Sigmoid colon (tissue), 7 donors: ENCODE results near the gene ELMO1. TPM values are rescaled to one million over a fixed set of nuclear protein-coding genes. Genes with fewer than 3 reads are reported as not detected.

Source experiments
- DNase-seq: peaks from one replicate; pipeline ENCODE4 v3.0.0-alpha.2; 2019
- H3K27ac ChIP-seq, 4 donors: fragments of 200-600 bp; sonication (generic); one replicate each; pipeline ENCODE4 v1.5.1; 2016 to 2019; ENCODE audit warnings: mild to moderate bottlenecking in 1 of 4
- H3K27me3 ChIP-seq, 3 donors: fragments of 200-600 bp; sonication (generic); one replicate each; pipeline ENCODE4 v1.5.1; 2019; ENCODE audit warnings: mild to moderate bottlenecking in 1 of 3
- H3K36me3 ChIP-seq, 4 donors: fragments of 200-600 bp; sonication (generic); one replicate each; pipeline ENCODE4 v1.5.1; 2016 to 2019
- H3K4me1 ChIP-seq, 4 donors: fragments of 200-600 bp; sonication (generic); one replicate each; pipeline ENCODE4 v1.5.1; 2017 to 2019
- H3K4me3 ChIP-seq, 4 donors: fragments of 200-600 bp; sonication (generic); one replicate each; pipeline ENCODE4 v1.5.1; 2017 to 2019; ENCODE audit warnings: mild to moderate bottlenecking in 2 of 4, moderate library complexity in 1 of 4
- H3K9me3 ChIP-seq, 4 donors: fragments of 200-600 bp in 3 of 4; sonication (generic) in 3 of 4; one replicate each; pipeline versions ENCODE4 v1.5.1 to v1.6.1; 2013 to 2019
- EP300 ChIP-seq, 4 donors: sonication (generic); formaldehyde crosslinking; IDR thresholded peaks; one replicate each; pipeline ENCODE4 v1.6.1; 2017; ENCODE audit warnings: antibody characterized with exemption in 4 of 4
- POLR2A ChIP-seq, 2 donors: fragments of 450-650 bp; IDR thresholded peaks; one replicate each; pipeline ENCODE4 v1.6.1; 2016; ENCODE audit warnings: antibody characterized with exemption in 2 of 2, mild to moderate bottlenecking in 2 of 2, moderate library complexity in 2 of 2
- POLR2AphosphoS5 ChIP-seq, 4 donors: sonication (generic); formaldehyde crosslinking; IDR thresholded peaks; one replicate each; pipeline ENCODE4 v1.6.1; 2017; ENCODE audit warnings: antibody characterized with exemption in 4 of 4
- WGBS, 2 donors: extraction: QIAGEN DNeasy Blood & Tissue Kit; methylation state at CpG; one replicate each; pipeline ENCODE4 v1.1.7; 2013; 5-methylcytosine and 5-hydroxymethylcytosine counted together
- intact Hi-C: fragments of 100-400 bp; cut with DNase I; formaldehyde crosslinking; loops from one replicate; pipeline ENCODE4 v1.15.1; 2023
- polyA plus RNA-seq, 3 donors: library from polyadenylated mRNA; stranded (reverse); fragments of 200-250 nt; gene quantifications; one replicate each; pipeline ENCODE4 v1.2.3, GENCODE V29; 2013
- total RNA-seq, 4 donors: library from RNA; depleted of rRNA; stranded (reverse); fragments of >200 nt; gene quantifications; one replicate each; pipeline ENCODE4 v1.1.0, GENCODE V29; 2016
- TF ChIP-seq, protein P1 (sequence below), 4 experiments: fragments of 450-650 bp in 3 of 4; fragments of 200-600 bp in 1 of 4; IDR thresholded peaks; one replicate each; pipeline ENCODE4 v1.5.1; 2016 to 2019; ENCODE audit warnings: antibody characterized with exemption in 4 of 4, mild to moderate bottlenecking in 3 of 4, moderate library complexity in 2 of 4
- donor health status: healthy with polysubstance abuse.
- donor health status: Bipolar disorder and iron deficiency.
- donor health status: healthy.

Gene ELMO1
- total and polyA plus RNA-seq, 7 donors: 2.3 to 63.1 (median 33.9) TPM

DNA sequence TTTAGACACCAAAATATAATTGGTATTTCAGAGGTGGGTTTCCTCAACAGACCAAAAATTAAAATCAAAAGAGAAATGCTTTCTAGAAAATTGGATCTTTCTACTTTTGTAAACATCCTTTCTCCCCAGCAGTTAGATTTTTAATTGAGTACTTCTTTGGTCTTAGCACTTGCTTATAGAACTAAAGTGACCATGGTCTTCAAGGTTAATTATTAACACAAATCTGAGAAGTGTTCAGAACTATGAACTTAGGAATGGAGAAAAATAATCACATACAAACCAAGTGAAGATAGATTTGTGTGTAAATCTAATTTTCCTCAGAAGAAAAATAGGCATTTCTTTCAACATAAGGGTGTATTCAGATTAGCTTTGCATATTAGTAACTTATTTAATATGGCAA, 355.4 kb downstream of the ELMO1 start:
- no peak for TF ChIP-seq EP300 (IDR thresholded peaks at IDR 0.05)
- no peak for TF ChIP-seq POLR2A (IDR thresholded peaks at IDR 0.05)
- TF ChIP-seq, protein P1, sequence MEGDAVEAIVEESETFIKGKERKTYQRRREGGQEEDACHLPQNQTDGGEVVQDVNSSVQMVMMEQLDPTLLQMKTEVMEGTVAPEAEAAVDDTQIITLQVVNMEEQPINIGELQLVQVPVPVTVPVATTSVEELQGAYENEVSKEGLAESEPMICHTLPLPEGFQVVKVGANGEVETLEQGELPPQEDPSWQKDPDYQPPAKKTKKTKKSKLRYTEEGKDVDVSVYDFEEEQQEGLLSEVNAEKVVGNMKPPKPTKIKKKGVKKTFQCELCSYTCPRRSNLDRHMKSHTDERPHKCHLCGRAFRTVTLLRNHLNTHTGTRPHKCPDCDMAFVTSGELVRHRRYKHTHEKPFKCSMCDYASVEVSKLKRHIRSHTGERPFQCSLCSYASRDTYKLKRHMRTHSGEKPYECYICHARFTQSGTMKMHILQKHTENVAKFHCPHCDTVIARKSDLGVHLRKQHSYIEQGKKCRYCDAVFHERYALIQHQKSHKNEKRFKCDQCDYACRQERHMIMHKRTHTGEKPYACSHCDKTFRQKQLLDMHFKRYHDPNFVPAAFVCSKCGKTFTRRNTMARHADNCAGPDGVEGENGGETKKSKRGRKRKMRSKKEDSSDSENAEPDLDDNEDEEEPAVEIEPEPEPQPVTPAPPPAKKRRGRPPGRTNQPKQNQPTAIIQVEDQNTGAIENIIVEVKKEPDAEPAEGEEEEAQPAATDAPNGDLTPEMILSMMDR (IDR thresholded peaks at IDR 0.05): no peak
- no peak for TF ChIP-seq POLR2AphosphoS5 (IDR thresholded peaks at IDR 0.05)
- Histone ChIP-seq H3K9me3 (no peaks in the 10 kb centered on the region), H3K27ac (no peak overlapping the region), H3K36me3 (no peaks in the 10 kb centered on the region), H3K4me1 (peaks cover 0 to 9% (median 7%) of the 10 kb centered on the region in 4 donors), H3K4me3 (no peak overlapping the region), H3K27me3 (no peaks in the 10 kb centered on the region)
- no peak for DNase-seq
- intact Hi-C loops: no loop called here

DNA sequence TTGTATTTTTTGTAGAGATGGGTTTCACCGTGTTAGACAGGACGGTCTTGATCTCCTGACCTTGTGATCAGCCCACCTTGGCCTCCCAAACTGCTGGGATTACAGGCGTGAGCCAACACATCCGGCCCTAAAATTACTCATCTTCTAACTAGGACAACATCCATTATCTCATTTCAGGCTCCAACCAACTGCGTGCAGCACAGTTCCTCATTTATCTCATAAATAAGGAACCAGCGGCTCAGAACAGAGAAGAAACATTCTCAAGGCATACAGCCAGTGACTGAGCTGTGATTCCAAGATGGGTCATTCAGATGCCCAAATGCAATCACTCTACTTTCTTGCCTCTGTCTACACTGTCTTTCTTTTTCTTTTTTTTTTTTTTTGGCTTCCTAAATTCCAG, 356.1 kb downstream of the ELMO1 start:
- no peak overlapping the region for H3K4me3 ChIP-seq
- H3K27me3 ChIP-seq: no peaks in the 10 kb centered on the region
- 87 to 89% methylated on average over 6 of the region's 6 CpGs for WGBS, 2 donors
- H3K36me3 ChIP-seq: no peaks in the 10 kb centered on the region
- H3K9me3 ChIP-seq: no peaks in the 10 kb centered on the region
- TF ChIP-seq, protein P1 (IDR thresholded peaks at IDR 0.05): no peak
- no peak for TF ChIP-seq POLR2AphosphoS5 (IDR thresholded peaks at IDR 0.05)
- no peak for TF ChIP-seq POLR2A (IDR thresholded peaks at IDR 0.05)
- TF ChIP-seq EP300 (IDR thresholded peaks at IDR 0.05): no peak
- peaks cover 0 to 9% (median 7%) of the 10 kb centered on the region in 4 donors for H3K4me1 ChIP-seq
- intact Hi-C loops: no loop called here
- H3K27ac ChIP-seq: no peak overlapping the region
- DNase-seq: no peak

DNA sequence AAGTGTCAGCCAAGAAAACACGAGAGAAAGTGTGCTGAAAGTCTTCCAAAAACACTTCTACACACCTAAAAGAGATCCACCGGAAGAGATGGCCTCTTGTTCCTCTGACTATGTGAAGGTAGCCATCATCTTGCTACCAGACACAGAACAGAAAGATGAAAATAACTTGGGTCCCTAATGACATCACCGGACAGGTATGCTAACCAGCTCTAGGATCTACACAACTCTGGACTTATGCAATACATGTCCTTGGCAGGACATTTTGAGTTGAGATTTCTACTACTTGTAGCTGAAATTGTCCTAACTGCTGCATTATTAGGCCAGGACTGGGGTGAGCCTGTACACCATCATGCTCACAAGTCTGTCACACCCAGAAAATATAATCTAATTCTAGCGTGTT, 358.7 kb downstream of the ELMO1 start:
- H3K4me3 ChIP-seq: no peak overlapping the region
- H3K36me3 ChIP-seq: no peaks in the 10 kb centered on the region
- WGBS, 2 donors: 92 to 93% methylated on average over 4 of the region's 4 CpGs
- H3K9me3 ChIP-seq: no peaks in the 10 kb centered on the region
- TF ChIP-seq POLR2AphosphoS5 (IDR thresholded peaks at IDR 0.05): peak in 3 of 4 donors; percentile 12 to 26 (median 14)
- TF ChIP-seq, protein P1 (IDR thresholded peaks at IDR 0.05): no peak
- peaks cover 0 to 9% (median 8%) of the 10 kb centered on the region in 4 donors for H3K4me1 ChIP-seq
- peak overlapping the region in 2 of 4 donors; percentile 5 to 79 for H3K27ac ChIP-seq
- intact Hi-C loops: no loop called here
- H3K27me3 ChIP-seq: no peaks in the 10 kb centered on the region
- no peak for DNase-seq

- 85 to 92% methylated on average over 5 of the region's 5 CpGs for WGBS, 2 donors
- H3K36me3 ChIP-seq: no peaks in the 10 kb centered on the region
- intact Hi-C loops: no loop called here
- no peak overlapping the region for H3K27ac ChIP-seq
- no peak for DNase-seq
- no peaks in the 10 kb centered on the region for H3K9me3 ChIP-seq
- TF ChIP-seq POLR2AphosphoS5 (IDR thresholded peaks at IDR 0.05): no peak
- TF ChIP-seq, protein P1 (IDR thresholded peaks at IDR 0.05): no peak
- H3K4me3 ChIP-seq: no peak overlapping the region
- H3K27me3 ChIP-seq: no peaks in the 10 kb centered on the region
- peaks cover 0 to 37% (median 24%) of the 10 kb centered on the region in 4 donors for H3K4me1 ChIP-seq
Measured at GRCh38 chr7:37085600-37085999, 363.1 kb downstream of the ELMO1 start.

- peaks cover 0 to 32% (median 16%) of the 10 kb centered on the region in 4 donors for H3K4me1 ChIP-seq
- DNase-seq: no peak
- no peaks in the 10 kb centered on the region for H3K27me3 ChIP-seq
- no peak for TF ChIP-seq POLR2AphosphoS5 (IDR thresholded peaks at IDR 0.05)
- TF ChIP-seq EP300 (IDR thresholded peaks at IDR 0.05): no peak
- TF ChIP-seq, protein P1 (IDR thresholded peaks at IDR 0.05): no peak
- no peak for TF ChIP-seq POLR2A (IDR thresholded peaks at IDR 0.05)
- 81 to 84% methylated on average over 2 of the region's 2 CpGs for whole genome bisulfite sequencing, 2 donors
- intact Hi-C loops: no loop called here
- no peaks in the 10 kb centered on the region for H3K9me3 ChIP-seq
- H3K4me3 ChIP-seq: no peak overlapping the region
- no peaks in the 10 kb centered on the region for H3K36me3 ChIP-seq
- peak overlapping the region; percentile 40 to 83 (median 62) for H3K27ac ChIP-seq
Measured at GRCh38 chr7:37084303-37084702, 364.4 kb downstream of the ELMO1 start.
